NB4 (cell line): ENCODE results near the gene ST3GAL4.
"Not testable (repeated sequence)": the region's sequence is repeated elsewhere in the genome, so short reads cannot be mapped to it uniquely, and the experiment has no call there.

Experiments used
- CTCF ChIP-seq: IDR thresholded peaks from one replicate; pipeline ENCODE4 v1.5.1; 2012; ENCODE audit warnings: low read depth, low read length
- POLR2A ChIP-seq: IDR thresholded peaks from 2 replicates; pipeline ENCODE4 v1.6.1; 2011; ENCODE audit warnings: mild to moderate bottlenecking; ENCODE audit not compliant: insufficient read length; ENCODE audit errors: extremely low read depth

GRCh38 chr11:126395784-126396183, 40.3 kb downstream of the ST3GAL4 start:
- TF ChIP-seq CTCF, POLR2A: not testable (repeated sequence)
